ENCODE data around the gene ZFP91.
"Not testable (repeated sequence)": the region's sequence is repeated elsewhere in the genome, so short reads cannot be mapped to it uniquely, and the experiment has no call there.

ZFP91 gene, protein sequence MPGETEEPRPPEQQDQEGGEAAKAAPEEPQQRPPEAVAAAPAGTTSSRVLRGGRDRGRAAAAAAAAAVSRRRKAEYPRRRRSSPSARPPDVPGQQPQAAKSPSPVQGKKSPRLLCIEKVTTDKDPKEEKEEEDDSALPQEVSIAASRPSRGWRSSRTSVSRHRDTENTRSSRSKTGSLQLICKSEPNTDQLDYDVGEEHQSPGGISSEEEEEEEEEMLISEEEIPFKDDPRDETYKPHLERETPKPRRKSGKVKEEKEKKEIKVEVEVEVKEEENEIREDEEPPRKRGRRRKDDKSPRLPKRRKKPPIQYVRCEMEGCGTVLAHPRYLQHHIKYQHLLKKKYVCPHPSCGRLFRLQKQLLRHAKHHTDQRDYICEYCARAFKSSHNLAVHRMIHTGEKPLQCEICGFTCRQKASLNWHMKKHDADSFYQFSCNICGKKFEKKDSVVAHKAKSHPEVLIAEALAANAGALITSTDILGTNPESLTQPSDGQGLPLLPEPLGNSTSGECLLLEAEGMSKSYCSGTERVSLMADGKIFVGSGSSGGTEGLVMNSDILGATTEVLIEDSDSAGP

DNA sequence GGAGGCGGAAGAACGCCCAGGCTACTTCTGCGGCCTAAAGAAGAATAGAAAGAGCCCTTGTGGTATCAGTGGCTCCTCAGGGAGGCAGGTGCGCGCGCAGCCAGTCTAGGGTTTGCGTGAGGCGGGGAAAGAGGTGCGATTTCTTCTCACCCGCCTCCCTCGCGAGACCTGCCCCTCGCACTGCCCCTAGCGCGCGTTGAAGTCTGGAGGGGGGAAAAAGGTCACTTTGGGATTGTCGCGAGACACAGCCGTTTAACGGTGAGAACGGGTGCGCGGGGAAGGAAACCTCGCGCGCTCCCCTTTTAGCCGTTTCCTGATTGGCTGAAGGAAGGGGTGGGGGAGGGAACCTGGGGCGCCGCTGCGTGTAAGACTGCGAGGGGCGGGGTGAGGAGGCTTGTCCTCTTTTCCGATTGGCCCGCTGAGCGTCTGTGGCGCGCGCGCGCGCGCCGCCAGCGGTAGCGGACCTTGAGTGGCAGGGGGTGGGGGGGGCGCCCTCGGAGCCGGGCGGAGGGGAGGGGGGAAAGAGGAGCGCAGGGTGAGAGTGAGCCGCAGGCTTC is at the start of gene ZFP91:
Gene ZFP91, plus strand, starts transcription at position 429 of the 557 bp plus-strand sequence. CDS start 219 bp downstream, outside the sequence.
- DNase-seq = peak; percentile 96

DNA sequence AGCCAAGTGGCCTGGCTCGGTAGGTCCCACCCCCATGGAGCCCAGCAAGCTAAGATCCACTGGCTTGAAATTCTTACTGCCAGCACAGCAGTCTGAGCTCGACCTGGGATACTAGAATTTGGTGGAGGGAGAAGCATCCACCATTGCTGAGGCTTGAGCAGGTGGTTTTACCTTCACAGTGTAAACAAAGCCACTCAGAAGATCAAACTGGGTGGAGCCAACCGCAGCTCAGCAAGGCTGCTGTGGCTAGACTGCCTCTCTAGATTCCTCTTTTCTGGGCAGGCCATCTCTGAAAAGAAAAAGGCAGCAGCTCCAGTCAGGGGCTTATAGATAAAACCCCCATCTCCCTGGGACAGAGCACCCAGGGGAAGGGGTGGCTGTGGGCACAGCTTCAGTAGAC is 48.6 kb upstream of the ZFP91 start:
- DNase-seq = no peak

- no peak for DNase-seq
Observed at GRCh38 chr11:58531865-58532341, 47.0 kb upstream of the ZFP91 start.

- DNase-seq = no peak
Observed at GRCh38 chr11:58546841-58547240, 32.0 kb upstream of the ZFP91 start.

- no peak for DNase-seq
Observed at GRCh38 chr11:58549644-58550043, 29.2 kb upstream of the ZFP91 start.

DNA sequence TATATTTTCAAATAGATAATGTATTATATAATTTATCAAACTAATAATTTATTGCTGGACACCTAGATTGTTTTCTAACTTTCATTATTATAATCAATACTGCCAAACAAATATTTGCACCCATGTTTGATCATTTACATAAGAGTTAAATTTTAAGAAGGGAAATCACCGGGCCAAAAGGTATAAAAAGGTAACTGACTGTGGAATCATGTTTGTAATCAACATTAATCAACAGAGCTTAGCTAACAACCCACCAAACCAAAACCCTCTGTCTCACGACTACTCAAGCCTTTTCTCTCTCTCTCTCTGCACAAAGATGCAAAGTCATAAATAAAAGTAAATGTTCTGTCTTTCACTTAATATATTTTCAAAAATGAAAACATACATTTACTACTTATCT is 18.0 kb upstream of the ZFP91 start:
- no peak for DNase-seq

GRCh38 chr11:58561394-58562098 is 17.3 kb upstream of the ZFP91 start:
- DNase-seq = no peak

GRCh38 chr11:58562375-58562800 is 16.5 kb upstream of the ZFP91 start:
- no peak for DNase-seq

GRCh38 chr11:58564231-58564630 is 14.6 kb upstream of the ZFP91 start:
- no peak for DNase-seq

DNA sequence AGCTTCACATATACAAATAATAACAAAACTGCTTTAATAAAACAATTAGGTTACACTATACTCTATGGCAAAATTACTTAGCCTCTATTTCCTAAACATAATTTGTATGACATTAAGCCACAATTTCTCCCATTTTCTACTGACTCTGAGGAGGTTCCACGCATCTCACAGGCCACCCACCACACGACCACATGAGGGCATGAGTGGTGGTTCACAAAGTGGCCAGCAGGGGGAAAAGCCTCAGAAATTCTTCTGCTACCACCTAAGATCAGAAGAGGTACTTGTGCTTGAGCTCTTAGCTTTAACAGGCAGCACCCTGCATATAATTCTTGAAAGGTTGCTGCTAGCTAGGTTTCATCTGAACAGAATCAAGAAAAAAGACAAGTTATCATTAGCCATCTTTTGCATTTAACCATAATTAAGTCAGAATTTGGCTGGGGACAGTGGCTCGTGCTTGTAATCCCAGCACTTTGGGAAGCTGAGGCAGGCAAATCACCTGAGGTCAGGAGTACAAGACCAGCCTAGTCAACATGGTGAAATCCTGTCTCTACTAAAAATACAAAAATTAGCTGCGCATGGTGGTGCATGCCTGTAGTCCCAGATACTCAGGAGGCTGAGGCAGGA is 10.9 kb upstream of the ZFP91 start:
- no peak for DNase-seq

DNA sequence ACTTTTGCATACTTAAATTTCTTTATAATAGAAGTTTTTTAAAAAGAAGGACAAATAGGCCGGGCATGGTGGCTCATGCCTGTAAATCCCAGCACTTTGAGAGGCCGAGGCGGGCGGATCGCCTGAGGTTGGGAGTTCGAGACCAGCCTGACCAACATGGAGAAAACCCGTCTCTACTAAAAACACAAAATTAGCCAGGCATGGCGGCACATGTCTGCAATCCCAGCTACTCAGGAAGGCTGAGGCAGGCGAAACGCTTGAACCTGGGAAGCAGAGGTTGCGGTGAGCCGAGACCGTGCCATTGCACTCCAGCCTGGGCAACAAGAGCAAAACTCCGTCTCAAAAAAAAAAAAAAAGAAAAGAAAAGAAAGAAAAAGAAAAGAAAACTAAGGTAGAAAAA is 6.0 kb upstream of the ZFP91 start:
- DNase-seq = not testable (repeated sequence)

- no peak for DNase-seq
Observed at GRCh38 chr11:58573451-58574104, 5.3 kb upstream of the ZFP91 start.

DNA sequence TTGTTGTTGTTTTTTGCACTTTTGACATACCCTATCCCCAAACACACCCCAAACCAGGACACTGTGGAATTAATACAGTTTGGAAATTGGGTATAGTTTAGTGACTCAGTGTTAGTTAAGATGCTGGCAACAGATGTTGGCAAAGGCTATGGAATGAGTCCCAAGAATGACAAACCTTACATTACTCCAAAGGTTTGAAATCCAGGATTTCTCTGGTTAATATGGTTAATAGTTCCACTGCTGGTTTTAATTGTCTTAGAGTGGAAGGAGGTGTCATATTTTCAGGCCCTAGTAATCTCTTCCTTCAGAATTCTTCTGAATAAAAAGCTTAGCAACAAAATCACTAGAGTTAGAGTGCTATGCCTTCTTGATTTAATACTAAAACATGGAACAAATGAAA is 4.0 kb upstream of the ZFP91 start:
- DNase-seq = no peak

DNA sequence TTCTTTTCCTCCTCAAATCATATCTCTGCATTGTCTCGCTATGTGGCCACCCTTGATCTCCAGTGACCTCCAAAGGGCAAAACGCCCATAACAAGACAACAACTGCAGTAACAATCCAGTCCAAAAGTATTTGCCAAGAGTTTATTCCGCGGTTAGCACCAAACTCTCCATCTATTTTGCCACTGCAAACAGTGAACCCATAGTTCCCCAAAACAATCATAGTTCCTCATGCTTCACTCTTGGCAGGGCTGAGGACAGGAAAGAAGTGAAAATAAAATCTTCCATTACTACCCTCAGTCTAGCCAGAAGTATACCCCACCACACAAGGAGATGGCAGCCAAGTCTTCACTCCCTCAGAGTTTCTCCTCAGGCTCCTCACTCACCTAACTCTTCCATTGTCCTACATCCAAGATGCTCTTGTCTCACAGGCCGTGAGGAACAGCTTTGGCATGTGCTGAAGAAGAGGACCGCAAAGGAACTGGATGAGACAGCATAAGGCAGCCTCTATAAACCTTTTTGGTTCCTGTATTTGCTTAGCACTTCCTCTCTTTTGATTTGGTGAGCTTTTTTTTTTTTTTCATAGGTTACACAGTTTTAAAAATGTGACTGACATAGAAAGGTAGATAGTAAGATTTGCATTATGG is 3.4 kb upstream of the ZFP91 start, which contains the start of gene LPXN:
Gene LPXN, minus strand, starts transcription at position 480 of the 644 bp plus-strand sequence. Its CDS starts 84 bp downstream, at position 396.
- no peak for DNase-seq

DNA sequence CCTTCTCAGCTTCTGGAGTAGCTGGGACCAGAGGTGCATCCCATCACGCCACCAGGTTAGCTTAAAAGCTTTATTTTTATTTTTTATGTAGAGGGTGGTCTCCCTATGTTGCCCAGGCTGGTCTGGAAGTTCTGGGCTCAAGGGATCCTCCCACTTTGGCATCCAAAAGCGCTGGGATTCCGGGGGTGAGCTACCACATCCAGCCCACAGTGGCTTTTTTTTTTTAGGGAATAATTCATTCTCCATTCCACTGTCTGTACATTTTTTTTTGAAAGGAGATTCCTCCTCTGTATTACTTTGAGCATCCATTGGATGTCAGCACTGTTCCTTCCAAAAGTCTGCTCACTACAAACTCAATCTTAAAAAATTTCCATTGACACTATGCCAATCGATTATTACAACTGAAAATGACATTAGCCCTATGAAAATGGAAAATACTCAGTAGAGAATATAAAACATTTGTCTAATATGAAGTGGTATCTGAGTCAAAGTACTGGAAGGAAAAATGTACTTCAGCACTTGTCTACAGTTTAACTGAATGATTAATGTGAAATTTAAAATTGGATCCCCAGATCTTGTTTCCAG is 1.9 kb upstream of the ZFP91 start:
- DNase-seq = no peak

- peak; percentile 59 for DNase-seq
Observed at GRCh38 chr11:58577555-58578135, 1.2 kb upstream of the ZFP91 start.

DNA sequence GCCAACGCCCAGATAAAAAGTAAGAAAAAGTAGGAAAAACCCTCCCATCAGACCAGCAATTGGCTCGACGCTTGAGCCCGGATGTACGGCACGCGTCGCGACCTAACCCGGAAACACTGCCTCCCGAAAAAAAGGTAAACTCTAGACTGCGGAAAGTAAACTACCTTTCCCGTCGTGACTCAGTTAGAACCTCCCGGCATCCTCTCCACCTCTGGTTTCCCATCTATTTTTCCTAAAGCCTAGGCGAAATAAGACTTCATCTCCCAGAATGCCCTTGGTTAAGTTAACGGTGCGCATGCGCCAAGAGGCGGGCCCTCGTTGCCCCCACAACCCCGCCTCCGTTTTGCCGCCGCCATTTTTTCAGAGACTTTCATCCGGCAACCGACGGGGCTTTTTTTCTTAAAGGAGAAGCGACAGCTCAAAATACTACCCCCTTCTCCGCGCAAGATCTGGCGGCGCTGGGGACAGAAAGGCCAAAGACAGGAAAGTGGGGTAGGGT is 678 bp upstream of the ZFP91 start:
- DNase-seq = peak; percentile 97

DNA sequence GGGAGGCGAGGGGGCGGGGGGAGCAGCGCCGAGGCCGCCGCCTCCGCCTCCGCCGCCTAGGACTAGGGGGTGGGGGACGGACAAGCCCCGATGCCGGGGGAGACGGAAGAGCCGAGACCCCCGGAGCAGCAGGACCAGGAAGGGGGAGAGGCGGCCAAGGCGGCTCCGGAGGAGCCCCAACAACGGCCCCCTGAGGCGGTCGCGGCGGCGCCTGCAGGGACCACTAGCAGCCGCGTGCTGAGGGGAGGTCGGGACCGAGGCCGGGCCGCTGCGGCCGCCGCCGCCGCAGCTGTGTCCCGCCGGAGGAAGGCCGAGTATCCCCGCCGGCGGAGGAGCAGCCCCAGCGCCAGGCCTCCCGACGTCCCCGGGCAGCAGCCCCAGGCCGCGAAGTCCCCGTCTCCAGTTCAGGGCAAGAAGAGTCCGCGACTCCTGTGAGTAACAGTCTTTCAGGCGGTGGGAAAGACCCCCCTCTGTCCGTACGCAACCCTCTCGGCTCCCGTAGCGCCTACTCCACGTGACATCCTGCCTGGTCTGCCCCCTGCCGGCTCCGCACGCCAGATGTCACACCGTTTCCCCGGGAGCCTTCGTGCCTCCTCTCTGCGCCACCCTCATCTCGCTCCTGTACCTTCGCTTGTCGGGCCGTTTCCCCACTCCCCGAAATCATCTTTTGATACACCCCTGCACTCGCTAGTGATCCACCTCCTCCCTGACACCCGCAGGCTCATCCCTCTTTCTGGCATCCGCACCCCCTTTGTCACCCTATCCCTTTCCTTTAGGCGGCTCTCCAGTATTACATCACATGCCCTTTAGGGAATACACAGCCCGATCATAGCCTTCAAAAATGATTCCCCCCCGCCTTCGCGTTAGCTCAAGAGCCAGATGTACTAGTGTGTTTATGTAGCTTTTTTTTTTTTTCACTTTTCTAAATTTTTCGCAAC is 598 bp downstream of the ZFP91 start:
- peak; percentile 47 for DNase-seq

- DNase-seq = no peak
Observed at GRCh38 chr11:58580311-58580710, 1.4 kb downstream of the ZFP91 start.

GRCh38 chr11:58582437-58582836 is 3.6 kb downstream of the ZFP91 start:
- no peak for DNase-seq
